ENCODE data around the gene UBE2C.
A peak's percentile ranks its signal among the peaks of the same experiment; 100 is the strongest.
"Not testable (repeated sequence)": the region's sequence is repeated elsewhere in the genome, so short reads cannot be mapped to it uniquely, and the experiment has no call there.

UBE2C gene

GRCh38 chr20:45796337-45797065 is 15.9 kb upstream of the UBE2C start:
- DNase-seq = no peak

DNA sequence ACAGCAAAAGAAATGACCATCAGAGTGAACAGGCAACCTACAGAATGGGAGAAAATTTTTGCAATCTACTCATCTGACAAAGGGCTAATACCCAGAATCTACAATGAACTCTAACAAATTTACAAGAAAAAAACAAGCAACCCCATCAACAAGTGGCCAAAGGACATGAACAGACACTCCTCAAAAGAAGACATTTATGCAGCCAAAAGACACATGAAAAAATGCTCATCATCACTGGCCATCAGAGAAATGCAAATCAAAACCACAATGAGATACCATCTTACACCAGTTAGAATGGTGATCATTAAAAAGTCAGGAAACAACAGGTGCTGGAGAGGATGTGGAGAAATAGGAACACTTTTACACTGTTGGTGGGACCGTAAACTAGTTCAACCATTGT is 14.9 kb upstream of the UBE2C start:
- not testable (repeated sequence) for DNase-seq

DNA sequence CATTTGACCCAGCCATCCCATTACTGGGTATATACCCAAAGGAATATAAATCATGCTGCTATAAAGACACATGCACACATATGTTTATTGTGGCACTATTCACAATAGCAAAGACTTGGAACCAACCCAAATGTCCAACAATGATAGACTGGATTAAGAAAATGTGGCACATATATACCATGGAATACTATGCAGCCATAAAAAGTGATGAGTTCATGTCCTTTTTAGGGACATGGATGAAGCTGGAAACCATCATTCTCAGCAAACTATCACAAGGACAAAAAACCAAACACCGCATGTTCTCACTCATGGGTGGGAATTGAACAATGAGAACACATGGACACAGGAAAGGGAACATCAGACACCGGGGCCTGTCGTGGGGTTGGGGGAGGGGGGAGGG is 14.5 kb upstream of the UBE2C start:
- DNase-seq = not testable (repeated sequence)

DNA sequence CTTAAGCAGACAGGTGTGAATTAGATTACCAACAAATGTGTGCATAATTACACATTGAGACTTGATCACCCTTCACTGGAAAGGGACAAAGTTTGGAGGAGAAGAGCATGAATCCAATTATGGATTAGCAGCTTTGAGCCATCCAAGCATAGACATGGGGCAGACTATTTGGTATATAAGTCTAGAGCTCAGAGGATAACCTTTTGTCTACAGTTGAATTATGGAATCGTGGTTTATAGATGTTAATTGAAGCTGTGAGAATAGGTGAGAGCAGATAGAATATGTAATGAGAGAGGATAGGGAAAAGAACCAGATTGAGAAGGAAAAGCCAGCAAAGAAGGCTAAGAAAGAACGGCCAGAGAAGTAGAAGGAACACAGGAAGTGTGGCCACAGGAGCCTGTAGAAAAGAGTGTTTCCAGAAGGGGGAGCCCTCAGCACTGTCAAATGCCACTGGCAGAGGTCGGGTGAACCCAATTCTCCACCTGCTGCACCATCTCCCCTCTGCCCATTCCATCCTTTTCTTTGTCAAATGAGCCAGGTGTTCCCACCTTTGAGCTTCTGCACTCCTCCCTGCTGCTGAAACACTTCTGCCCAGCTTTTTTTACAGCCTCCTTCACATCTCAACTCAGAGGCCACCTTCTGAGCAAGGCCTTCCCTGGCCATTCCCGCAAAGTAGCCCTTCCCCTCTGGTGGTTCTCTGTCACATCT is 13.4 kb upstream of the UBE2C start:
- peak; percentile 37 for DNase-seq

- DNase-seq = no peak
Measured at GRCh38 chr20:45801851-45802250, 10.6 kb upstream of the UBE2C start.

- DNase-seq = no peak
Measured at GRCh38 chr20:45810191-45810970, 2.1 kb upstream of the UBE2C start.

DNA sequence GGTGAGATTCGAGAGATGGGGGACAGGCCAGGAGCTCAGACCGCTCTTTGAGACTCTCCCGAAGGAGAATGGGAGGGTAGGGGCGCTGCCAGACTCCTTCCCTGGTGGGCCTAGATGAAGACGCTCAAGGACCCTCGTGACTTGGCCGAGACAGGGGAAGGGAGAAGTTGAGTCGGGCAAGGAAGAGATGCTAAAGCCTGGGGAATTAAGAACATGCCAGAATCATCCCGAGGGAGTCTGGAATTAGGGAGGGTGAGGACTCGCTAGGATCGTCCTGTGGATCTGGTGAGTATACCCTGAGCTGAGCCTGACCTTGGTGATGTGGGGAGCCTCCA is 529 bp downstream of the UBE2C start:
- DNase-seq = no peak

GRCh38 chr20:45813489-45813888 is 1.0 kb downstream of the UBE2C start:
- no peak for DNase-seq

DNA sequence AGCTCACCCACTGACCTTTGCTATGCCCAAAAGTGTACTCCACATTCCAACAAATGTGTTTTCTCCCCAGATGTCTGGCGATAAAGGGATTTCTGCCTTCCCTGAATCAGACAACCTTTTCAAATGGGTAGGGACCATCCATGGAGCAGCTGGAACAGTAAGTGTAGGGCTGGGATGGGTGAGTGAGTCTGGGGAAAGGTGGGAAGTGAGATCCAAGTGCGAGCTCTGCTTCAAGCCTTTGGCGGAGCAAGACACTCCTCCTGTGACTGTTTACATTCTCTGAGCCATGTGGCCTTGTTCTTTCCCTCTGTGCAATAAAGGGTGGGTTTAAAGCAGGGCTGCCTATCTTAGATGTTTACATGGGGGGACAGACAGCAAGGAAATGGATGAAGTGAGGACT is 1.9 kb downstream of the UBE2C start:
- no peak for DNase-seq

GRCh38 chr20:45816951-45817350 is 4.5 kb downstream of the UBE2C start:
- no peak for DNase-seq

GRCh38 chr20:45817376-45818194 is 5.1 kb downstream of the UBE2C start:
- no peak for DNase-seq

DNA sequence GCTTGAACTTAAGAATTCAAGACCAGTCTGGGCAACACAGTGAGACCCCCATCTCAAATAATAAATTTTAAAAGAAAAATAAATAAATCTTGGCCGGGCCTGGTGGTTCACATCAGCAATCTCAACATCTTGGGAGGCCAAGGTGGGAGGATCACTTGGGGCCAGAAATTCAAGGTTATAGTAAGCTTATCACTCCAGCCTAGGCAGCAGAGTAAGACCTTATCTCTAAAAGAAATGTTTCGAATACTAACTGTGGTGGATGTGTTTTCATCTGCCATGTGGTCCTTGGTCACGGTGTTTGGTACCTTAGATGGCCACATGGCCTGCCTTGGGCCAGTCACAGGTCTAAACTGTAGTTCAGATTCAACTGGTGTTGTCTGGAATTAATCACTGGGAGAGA is 5.8 kb downstream of the UBE2C start:
- no peak for DNase-seq

DNA sequence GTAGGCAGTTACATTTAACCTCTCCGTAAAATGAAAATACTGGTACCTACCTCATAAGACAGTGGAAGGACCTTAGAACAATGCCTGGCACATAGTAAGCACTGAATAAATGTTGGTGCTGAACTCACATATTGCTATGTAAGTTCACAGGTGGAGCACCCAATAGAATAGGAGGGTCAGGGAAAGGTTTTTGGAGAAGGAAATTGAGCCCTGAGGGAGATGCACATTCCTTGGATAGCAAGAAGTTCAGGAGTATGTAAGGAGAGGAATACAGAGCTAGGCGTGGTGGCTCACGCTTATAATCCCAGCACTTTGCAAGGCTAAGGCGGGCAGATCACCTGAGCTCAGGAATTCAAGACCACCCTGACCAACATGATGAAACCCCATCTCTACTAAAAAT is 7.0 kb downstream of the UBE2C start:
- no peak for DNase-seq

DNA sequence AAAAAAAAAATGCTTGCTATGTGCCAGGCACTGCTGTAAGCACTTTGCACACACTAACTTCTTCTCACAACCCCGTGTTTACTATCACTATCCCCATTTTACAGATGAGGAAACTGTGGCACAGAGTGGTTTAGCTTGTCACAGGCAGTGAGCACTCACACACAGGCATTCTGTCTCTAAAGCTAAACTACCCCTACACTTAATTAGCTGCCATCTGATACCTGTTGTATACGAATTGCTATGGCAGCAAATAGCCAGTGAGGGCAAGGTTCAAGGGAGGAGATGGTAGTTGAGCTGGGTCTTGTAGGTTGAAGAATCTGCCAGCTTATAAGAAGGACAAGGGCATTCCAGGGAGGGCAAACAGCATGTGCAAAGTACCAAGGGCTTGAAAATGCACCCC is 9.5 kb downstream of the UBE2C start:
- no peak for DNase-seq

DNA sequence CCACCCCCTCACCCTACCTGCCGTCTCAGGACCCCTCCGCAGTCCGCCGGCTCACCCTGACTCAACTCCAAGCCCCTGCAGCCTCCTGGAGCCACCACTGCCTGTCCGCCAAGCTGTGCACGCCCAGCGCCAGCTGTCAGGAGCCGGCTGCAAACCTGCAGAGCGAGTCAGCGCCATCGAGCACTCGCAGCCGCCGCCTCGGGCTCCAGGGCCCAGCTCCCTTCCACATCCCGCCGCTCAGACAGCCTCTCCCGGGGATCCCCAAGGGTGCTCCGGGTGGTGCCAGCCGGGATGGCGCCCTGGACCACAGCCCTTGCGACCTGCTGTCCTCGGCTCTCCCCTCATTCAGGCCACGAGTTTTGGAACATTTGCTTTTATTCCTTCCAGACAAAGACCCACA is 10.4 kb downstream of the UBE2C start:
- DNase-seq = peak; percentile 60

DNA sequence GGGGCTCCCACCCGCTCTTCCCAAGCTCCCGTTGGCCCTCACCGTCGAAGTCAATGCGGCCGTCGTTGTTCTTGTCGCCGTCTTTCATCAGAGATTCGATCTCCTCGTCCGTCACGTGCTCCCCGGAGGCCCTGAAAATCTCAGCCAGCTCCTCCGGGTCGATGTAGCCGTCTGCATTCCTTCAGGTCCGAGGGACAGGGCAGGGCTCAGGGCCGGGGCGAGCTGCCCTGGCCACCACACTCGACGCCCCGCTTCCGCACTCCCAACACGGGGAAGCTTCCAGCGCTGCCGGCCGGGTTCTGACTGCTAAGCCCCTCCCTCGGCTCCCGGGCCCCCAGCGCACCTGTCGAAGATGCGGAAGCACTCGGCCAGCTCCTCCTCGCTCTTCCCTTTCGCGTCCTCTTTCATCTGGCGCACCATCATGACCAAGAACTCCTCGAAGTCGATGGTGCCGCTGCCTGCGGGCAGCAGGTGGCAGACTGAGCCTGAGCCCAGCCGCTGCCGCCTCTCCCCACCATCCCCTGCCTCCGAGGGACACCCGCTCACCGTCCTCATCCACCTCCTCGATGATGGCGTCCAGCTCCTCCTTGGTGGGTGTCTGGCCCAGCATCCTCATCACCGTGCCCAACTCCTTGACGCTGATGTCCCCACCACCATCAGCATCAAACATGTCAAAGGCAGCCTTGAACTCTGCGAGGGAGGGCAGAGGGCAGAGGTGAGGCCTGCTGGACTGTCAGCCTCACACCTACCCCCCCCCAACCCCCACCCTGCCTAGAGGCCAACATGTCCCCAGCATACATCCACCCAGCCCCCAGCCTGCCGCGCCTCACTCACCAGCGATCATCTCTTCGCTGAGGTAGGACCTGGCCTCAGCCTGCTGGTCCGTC is 11.7 kb downstream of the UBE2C start:
- DNase-seq = peak; percentile 57

DNA sequence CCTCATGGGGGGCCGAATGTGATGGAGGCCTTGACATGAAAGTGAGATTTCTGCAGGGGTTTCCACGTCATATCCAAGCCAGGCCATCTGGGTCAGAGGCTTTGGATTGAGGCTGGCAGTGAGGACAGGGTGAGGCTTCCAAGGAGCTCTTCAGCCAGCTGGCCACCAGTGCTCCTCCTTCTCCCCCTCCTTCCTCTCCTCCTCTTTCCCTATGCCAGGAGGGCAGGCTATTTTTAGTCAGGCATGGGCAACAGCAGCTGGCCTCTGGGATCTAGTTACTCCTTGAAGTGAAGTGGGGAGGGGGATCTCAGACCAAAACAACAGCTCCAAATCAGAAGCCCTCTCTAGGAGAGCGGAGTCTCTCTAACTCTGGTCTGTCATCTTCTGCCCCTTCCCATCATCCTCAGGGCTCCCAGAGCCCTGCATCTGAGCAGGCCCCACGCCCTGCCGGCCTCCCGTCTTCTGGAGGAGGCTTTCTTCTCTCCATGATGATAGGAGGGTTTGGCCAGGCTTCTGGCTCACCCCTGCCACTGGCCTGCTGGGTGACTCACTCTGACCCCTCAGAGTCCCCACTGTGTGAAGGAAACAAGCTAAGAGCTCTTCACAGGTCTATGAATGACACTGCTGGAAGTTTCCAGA is 14.1 kb downstream of the UBE2C start:
- no peak for DNase-seq

DNA sequence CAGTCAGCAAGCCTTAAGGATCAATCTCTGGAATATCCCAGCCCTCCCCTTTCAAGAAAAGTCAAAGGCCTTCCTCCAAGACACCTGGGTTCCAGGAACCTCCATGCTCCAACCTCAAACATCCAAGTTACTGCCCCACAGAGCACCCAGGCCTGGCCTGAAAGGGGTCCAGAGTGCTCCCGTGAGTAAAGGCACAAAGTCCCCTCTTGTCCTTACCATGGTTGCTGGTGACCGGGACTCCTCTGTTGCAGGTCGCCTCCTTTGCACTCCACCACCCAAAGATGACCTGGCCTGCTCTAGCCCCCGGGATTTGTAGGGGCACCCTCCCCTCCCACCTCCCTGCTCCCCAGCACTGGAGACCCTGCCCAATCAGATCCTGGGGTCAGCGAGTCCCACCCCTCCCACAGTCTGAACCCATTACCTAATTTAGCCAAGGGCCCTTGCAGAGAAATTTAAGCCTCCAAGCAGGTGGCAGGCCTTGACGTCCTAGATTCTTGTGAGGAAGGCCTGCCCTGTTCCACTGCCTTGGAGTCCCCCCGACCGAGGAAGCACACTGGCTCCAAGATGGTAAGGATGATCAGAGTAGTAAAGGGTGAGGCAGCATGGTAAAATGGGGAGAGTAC is 14.7 kb downstream of the UBE2C start, which contains the start of gene TNNC2:
Gene TNNC2 (minus strand): TSS at position 283 of the 623 bp plus-strand sequence. CDS start 64 bp downstream, at position 219.
- DNase-seq = no peak

GRCh38 chr20:45827712-45828111 is 15.3 kb downstream of the UBE2C start:
- no peak for DNase-seq

DNA sequence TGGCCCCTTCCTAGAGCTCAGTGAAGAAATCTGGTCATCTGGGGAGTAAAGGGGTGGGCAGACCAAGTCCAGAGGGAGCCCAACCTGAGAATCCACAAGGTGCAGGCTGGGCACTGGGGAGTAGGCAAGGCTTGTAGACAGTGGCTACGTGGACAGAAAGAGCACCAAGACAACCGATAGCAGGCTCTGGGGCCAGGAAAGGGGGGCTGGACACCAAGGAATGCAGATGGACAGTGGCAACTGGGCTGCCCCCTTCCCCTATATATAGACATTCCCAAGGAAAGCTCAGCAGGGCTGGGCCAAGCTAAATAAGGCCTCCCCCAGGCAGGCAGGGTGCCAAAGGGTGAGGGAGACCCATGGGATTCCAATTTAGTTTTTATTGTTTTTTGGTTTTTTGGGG is 16.1 kb downstream of the UBE2C start:
- no peak for DNase-seq

Data from right kidney (tissue), 1 donor.